B cell (primary cell): ENCODE results near the gene LMNTD2. TPM values are rescaled to one million over a fixed set of nuclear protein-coding genes. Genes with fewer than 3 reads are reported as not detected.

ENCODE experiments used
- ATAC-seq: fragments of 200-7000 bp; cut with Tn5 transposase; one replicate; pipeline ENCODE4 v1.10.0; 2021; ENCODE audit warnings: low read depth, mild to moderate bottlenecking, moderate number of reproducible peaks, moderate library complexity
- CTCF ChIA-PET: fragments of 350-600 bp; sonication (Branson Sonifier 250); formaldehyde crosslinking; loops from one replicate; lab custom pipeline; 2021; ENCODE audit warnings: antibody characterized with exemption, inconsistent platforms; lab: Charles Lee
- POLR2A ChIA-PET: fragments of 350-600 bp; sonication (Branson Sonifier 250); formaldehyde crosslinking; loops from one replicate; lab custom pipeline; 2021; ENCODE audit warnings: antibody characterized with exemption; lab: Charles Lee
- DNase-seq: peaks from one replicate; pipeline ENCODE4 v3.0.0; 2013
- H2AFZ ChIP-seq: 2 replicates; pipeline ENCODE4 v1.6.1; 2012; ENCODE audit warnings: mild to moderate bottlenecking, low read depth, low read length; ENCODE audit not compliant: insufficient read depth, poor library complexity, severe bottlenecking
- H3K27ac ChIP-seq, 2 donors: 1 replicate in 1 of 2; 2 replicates in 1 of 2; pipeline ENCODE4 v1.5.1; 2012 to 2013; ENCODE audit warnings: low read length in 2 of 2, mild to moderate bottlenecking in 2 of 2, moderate library complexity in 1 of 2
- H3K27me3 ChIP-seq, 4 experiments: fragments of 200-600 bp in 1 of 4; sonication (generic) in 1 of 4; replicated peaks in 1 of 4; 1 replicate in 2 of 4; 2 replicates in 2 of 4; pipeline versions ENCODE4 v1.6.1 to v1.7.0; 2013 to 2016; ENCODE audit warnings: low read length in 3 of 4, mild to moderate bottlenecking in 2 of 4, mixed read lengths in 1 of 4, moderate library complexity in 1 of 4; ENCODE audit not compliant: insufficient read depth in 4 of 4, control insufficient read depth in 3 of 4; ENCODE audit errors: control extremely low read depth in 1 of 4
- H3K36me3 ChIP-seq, 2 experiments: replicated peaks in 1 of 2; 1 replicate in 1 of 2; 2 replicates in 1 of 2; pipeline versions ENCODE4 v1.6.1 to v1.7.1; 2013; ENCODE audit warnings: low read length in 1 of 2; ENCODE audit not compliant: insufficient read depth in 2 of 2, control insufficient read depth in 1 of 2; ENCODE audit errors: control extremely low read depth in 1 of 2, extremely low read depth in 1 of 2
- H3K4me1 ChIP-seq, 2 donors: fragments of 200-600 bp in 1 of 2; sonication (generic) in 1 of 2; 1 replicate in 1 of 2; 2 replicates in 1 of 2; pipeline versions ENCODE4 v1.5.1 to v1.6.1; 2013 to 2017; ENCODE audit warnings: low read length in 2 of 2; ENCODE audit not compliant: control insufficient read depth in 2 of 2, insufficient read depth in 2 of 2
- H3K4me2 ChIP-seq: replicated peaks from 2 replicates; pipeline ENCODE3; 2012; ENCODE audit warnings: mild to moderate bottlenecking, low read depth, low read length; ENCODE audit not compliant: poor library complexity, severe bottlenecking
- H3K4me3 ChIP-seq, 5 experiments: fragments of 200-600 bp in 1 of 5; sonication (generic) in 1 of 5; 1 replicate in 3 of 5; 2 replicates in 2 of 5; pipeline versions ENCODE4 v1.5.1 to v1.7.0; 2011 to 2016; ENCODE audit warnings: low read length in 4 of 5, mild to moderate bottlenecking in 4 of 5, low read depth in 2 of 5, control low read depth in 1 of 5, moderate library complexity in 1 of 5; ENCODE audit not compliant: insufficient read depth in 1 of 5; ENCODE audit errors: control extremely low read depth in 1 of 5, extremely low read depth in 1 of 5
- H3K79me2 ChIP-seq: fragments of 200-600 bp; sonication (generic); one replicate; pipeline ENCODE4 v1.6.0; 2016; ENCODE audit warnings: low read length; ENCODE audit not compliant: control insufficient read depth, insufficient read depth
- H3K9ac ChIP-seq: fragments of 200-600 bp; sonication (generic); 2 replicates; pipeline ENCODE4 v1.6.1; 2017; ENCODE audit warnings: mild to moderate bottlenecking, low read length, moderate library complexity
- H3K9me3 ChIP-seq, 3 donors: one replicate each; pipeline versions ENCODE4 v1.6.1 to v1.7.1; 2013; ENCODE audit warnings: low read length in 2 of 3; ENCODE audit not compliant: control insufficient read depth in 2 of 3, insufficient read depth in 1 of 3; ENCODE audit errors: control extremely low read depth in 1 of 3
- H4K20me1 ChIP-seq: 2 replicates; pipeline ENCODE4 v1.6.0; 2012; ENCODE audit warnings: mild to moderate bottlenecking, low read length; ENCODE audit not compliant: insufficient read depth, control insufficient read depth, poor library complexity, severe bottlenecking
- H3K27ac Mint-ChIP-seq: one replicate; pipeline ENCODE4 v1.8.0; 2021; ENCODE audit warnings: mixed read lengths
- H3K27me3 Mint-ChIP-seq: one replicate; pipeline ENCODE4 v1.8.0; 2021; ENCODE audit warnings: mixed read lengths
- H3K4me1 Mint-ChIP-seq: one replicate; pipeline ENCODE4 v1.8.0; 2021; ENCODE audit warnings: mixed read lengths
- H3K4me3 Mint-ChIP-seq: one replicate; pipeline ENCODE4 v1.8.0; 2021; ENCODE audit warnings: mixed read lengths
- H3K9me3 Mint-ChIP-seq: one replicate; pipeline ENCODE4 v1.8.0; 2022; ENCODE audit warnings: mixed read lengths; ENCODE audit not compliant: insufficient read depth
- CTCF ChIP-seq: fragments of 200-600 bp; IDR thresholded peaks from one replicate; pipeline ENCODE4 v1.8.0; 2022; ENCODE audit warnings: antibody characterized with exemption, mild to moderate bottlenecking
- EZH2 ChIP-seq: IDR thresholded peaks from 2 replicates; pipeline ENCODE4 v1.6.1; 2012; ENCODE audit warnings: borderline replicate concordance, low read depth, mild to moderate bottlenecking, moderate library complexity, low read length; ENCODE audit not compliant: insufficient read depth, poor library complexity, severe bottlenecking
- WGBS: methylation state at CpG from one replicate; pipeline ENCODE4 v1.1.5; 2013; ENCODE audit warnings: missing lambda C conversion rate; ENCODE audit not compliant: insufficient coverage; 5-methylcytosine and 5-hydroxymethylcytosine counted together
- intact Hi-C: fragments of 100-400 bp; cut with micrococcal nuclease; formaldehyde crosslinking; loops from one replicate; pipeline ENCODE4 v1.10.0; 2022
- polyA plus RNA-seq: library from polyadenylated mRNA; depleted of rRNA; stranded (reverse); fragments of >200 nt; gene quantifications from 2 replicates; pipeline ENCODE4 v1.2.3, GENCODE V29; 2012
- total RNA-seq, 2 donors: library from RNA; stranded (reverse); fragments of 120-200 nt in 1 of 2; gene quantifications; 1 replicate in 1 of 2; 2 replicates in 1 of 2; pipeline versions ENCODE4 v1.2.3 to v1.2.4, GENCODE V29; 2013 to 2022

The LMNTD2 gene
- total and polyA plus RNA-seq, 2 donors (not counting 1 experiment from before 2014, with no cell fraction given), result 21.4 to 29.6 TPM

- no peaks in the 10 kb centered on the region for H3K27me3 ChIP-seq
- Mint-ChIP-seq H3K4me3 (no peak overlapping the region), H3K27me3 (no peaks in the 10 kb centered on the region), H3K9me3 (peaks cover 3% of the 10 kb centered on the region), H3K27ac (no peak overlapping the region), H3K4me1 (peaks cover 9% of the 10 kb centered on the region)
- no peak for TF ChIP-seq EZH2
- no peak for TF ChIP-seq CTCF
- WGBS, result 98% methylated on average over 33 of the region's 39 CpGs
- no peaks in the 10 kb centered on the region for H3K79me2 ChIP-seq
- ChIA-PET CTCF (no interaction called here), POLR2A (no interaction called here)
- ATAC-seq (no peak), DNase-seq (no peak)
- no peak overlapping the region for H2AFZ ChIP-seq
- H3K9me3 ChIP-seq, result peaks cover 0 to 22% (median 0%) of the 10 kb centered on the region in 3 donors
- H3K36me3 ChIP-seq, result no peaks in the 10 kb centered on the region
- no peak overlapping the region for H3K4me3 ChIP-seq
- no peaks in the 10 kb centered on the region for H4K20me1 ChIP-seq
- H3K4me1 ChIP-seq, result peaks cover 3 to 4% of the 10 kb centered on the region in 2 donors
- no peak overlapping the region for H3K9ac ChIP-seq
- H3K4me2 ChIP-seq, result no peak overlapping the region
- intact Hi-C loops, result no loop called here
- no peak overlapping the region for H3K27ac ChIP-seq
These were observed 39.9 kb downstream of the LMNTD2 start for GRCh38 chr11:520428-521176.
